ENCODE results near the gene LY9. TPM values are rescaled to one million over a fixed set of nuclear protein-coding genes. Genes with fewer than 3 reads are reported as not detected.

The LY9 gene
- total and polyA plus RNA-seq, 4 donors = 0.21 to 1.5 (median 0.63) TPM

DNA sequence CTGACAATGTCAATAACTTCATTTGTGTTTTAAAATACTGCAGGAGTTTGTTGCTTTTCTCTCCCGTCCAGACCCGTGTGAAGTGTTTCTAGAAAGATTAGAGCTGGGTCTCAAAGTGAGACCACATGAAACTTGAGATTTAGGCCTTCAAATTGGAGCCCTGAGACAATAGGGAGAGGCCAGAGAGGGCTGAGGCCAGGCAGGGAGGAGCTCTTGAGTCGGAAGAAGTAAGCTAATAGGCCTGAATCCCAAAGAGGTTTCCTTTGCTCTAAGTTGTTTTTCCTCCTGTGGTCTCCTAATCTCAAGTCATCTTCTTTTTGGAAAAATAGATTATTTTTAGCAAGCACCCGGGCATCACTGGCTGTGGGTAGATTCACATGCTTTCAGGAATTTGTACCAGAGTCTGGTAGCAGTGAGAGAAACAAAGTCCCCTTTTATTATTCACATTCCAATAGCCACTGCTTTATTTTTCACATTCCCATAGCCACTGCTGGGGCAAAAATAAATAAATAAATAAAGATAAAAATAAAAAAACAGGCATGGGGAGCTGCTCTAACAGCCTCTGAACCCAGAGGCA lies 41.1 kb downstream of the LY9 start:
- Histone ChIP-seq H3K27me3 (ENCODE audit: control insufficient read depth in 4 of 4, insufficient read depth in 4 of 4, low read length in 3 of 4) (no peaks in the 10 kb centered on the region), H3K4me1 (ENCODE audit: control insufficient read depth in 4 of 4, insufficient read depth in 4 of 4, low read length in 3 of 4) (no peaks in the 10 kb centered on the region), H3K9me3 (ENCODE audit: control insufficient read depth in 4 of 4, low read length in 3 of 4) (no peaks in the 10 kb centered on the region), H3K4me3 (ENCODE audit: low read depth in 1 of 3, low read length in 3 of 3) (no peak overlapping the region), H3K9ac (ENCODE audit: low read depth in 1 of 2, low read length in 2 of 2) (no peak overlapping the region), H3K27ac (ENCODE audit: low read depth in 1 of 2, low read length in 2 of 2) (no peak overlapping the region), H3K36me3 (ENCODE audit: control insufficient read depth in 4 of 4, insufficient read depth in 3 of 4, low read depth in 1 of 4, low read length in 3 of 4) (no peaks in the 10 kb centered on the region)
- DNase-seq (ENCODE audit: low spot score) = no peak
- no peak for TF ChIP-seq FOXA1 (IDR thresholded peaks at IDR 0.05)
- 76% methylated on average over 4 of the region's 4 CpGs for WGBS

DNA sequence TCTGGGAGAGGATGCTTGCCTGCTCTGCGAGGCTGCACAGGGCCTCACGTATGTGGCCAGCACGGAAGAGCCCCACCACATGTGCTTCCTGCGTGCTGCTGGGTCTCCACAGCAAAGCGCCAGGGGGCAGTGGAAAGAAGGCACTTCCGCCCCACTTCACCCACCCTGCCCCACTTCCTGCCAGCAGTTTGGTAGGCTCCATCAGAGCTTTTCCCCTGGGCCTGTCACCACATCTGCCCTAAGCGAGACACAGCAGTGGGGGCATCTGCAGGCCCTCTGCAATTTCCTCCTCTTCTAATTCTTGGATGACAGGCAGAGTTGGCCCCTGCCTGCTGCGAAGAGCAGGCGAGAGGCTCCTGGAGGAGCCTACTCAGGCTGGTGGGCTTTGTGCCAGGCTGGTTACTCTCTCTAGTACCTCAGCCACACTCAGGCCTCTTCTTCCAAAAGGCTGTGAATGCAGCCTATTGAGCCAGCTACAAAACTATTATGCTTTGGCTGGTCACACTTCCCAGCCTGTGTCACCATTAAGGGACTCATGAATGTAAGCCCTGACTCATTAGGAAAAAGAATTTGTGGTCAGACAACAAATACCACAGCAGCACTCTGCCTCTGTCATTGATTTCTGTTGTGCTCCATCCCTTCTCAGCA lies 41.7 kb downstream of the LY9 start:
- 75% methylated on average over 9 of the region's 9 CpGs for WGBS
- Histone ChIP-seq H3K9ac (ENCODE audit: low read depth in 1 of 2, low read length in 2 of 2) (no peak overlapping the region), H3K36me3 (ENCODE audit: control insufficient read depth in 4 of 4, insufficient read depth in 3 of 4, low read depth in 1 of 4, low read length in 3 of 4) (no peaks in the 10 kb centered on the region), H3K27ac (ENCODE audit: low read depth in 1 of 2, low read length in 2 of 2) (no peak overlapping the region), H3K4me3 (ENCODE audit: low read depth in 1 of 3, low read length in 3 of 3) (no peak overlapping the region), H3K4me1 (ENCODE audit: control insufficient read depth in 4 of 4, insufficient read depth in 4 of 4, low read length in 3 of 4) (no peaks in the 10 kb centered on the region), H3K27me3 (ENCODE audit: control insufficient read depth in 4 of 4, insufficient read depth in 4 of 4, low read length in 3 of 4) (no peaks in the 10 kb centered on the region), H3K9me3 (ENCODE audit: control insufficient read depth in 4 of 4, low read length in 3 of 4) (no peaks in the 10 kb centered on the region)
- no peak for DNase-seq (ENCODE audit: low spot score)
- TF ChIP-seq HNF4A (conservative IDR thresholded peaks at IDR 0.05) = no peak
- peak in 1 of 2 donors; percentile 17 for TF ChIP-seq RAD21 (IDR thresholded peaks at IDR 0.05)
- no peak for TF ChIP-seq JUND (IDR thresholded peaks at IDR 0.05)
- TF ChIP-seq ATF3 (IDR thresholded peaks at IDR 0.05) = no peak
- TF ChIP-seq CTCF (IDR thresholded peaks at IDR 0.05; ENCODE audit: low read depth, low read length, missing input control) = no peak
- TF ChIP-seq GABPA (IDR thresholded peaks at IDR 0.05 in 1 of 2, conservative IDR thresholded peaks at IDR 0.05 in 1 of 2) = peak in 1 of 2 donors; percentile 11
- TF ChIP-seq SP1 (IDR thresholded peaks at IDR 0.05) = no peak
- no peak for TF ChIP-seq EGR1 (IDR thresholded peaks at IDR 0.05; ENCODE audit: low read depth in 2 of 2)
- no peak for TF ChIP-seq TAF1 (conservative IDR thresholded peaks at IDR 0.05)
- TF ChIP-seq FOXA1 (IDR thresholded peaks at IDR 0.05) = no peak
- TF ChIP-seq MAX (IDR thresholded peaks at IDR 0.05) = no peak
- no peak for TF ChIP-seq REST (IDR thresholded peaks at IDR 0.05)
